H9 (cell line): ENCODE measurements around the gene ULBP3. TPM values are rescaled to one million over a fixed set of nuclear protein-coding genes. Genes with fewer than 3 reads are reported as not detected.
"Not testable (repeated sequence)": the region's sequence is repeated elsewhere in the genome, so short reads cannot be mapped to it uniquely, and the experiment has no call there.

Experiments
- DNase-seq: peaks from one replicate; pipeline ENCODE4 v3.0.0-alpha.2; 2017
- H2AFZ ChIP-seq: one replicate; pipeline ENCODE4 v1.6.1; 2013; ENCODE audit warnings: mild to moderate bottlenecking, low read length, control low read depth, moderate library complexity
- H2AK5ac ChIP-seq: 2 replicates; pipeline ENCODE4 v1.6.1; 2013; ENCODE audit warnings: low read length, control low read depth, mixed read lengths; ENCODE audit not compliant: insufficient read length
- H2BK120ac ChIP-seq: one replicate; pipeline ENCODE4 v1.6.1; 2013; ENCODE audit warnings: low read depth, mild to moderate bottlenecking, low read length, control low read depth, inconsistent platforms; ENCODE audit not compliant: poor library complexity, severe bottlenecking
- H2BK12ac ChIP-seq: 2 replicates; pipeline ENCODE4 v1.6.1; 2013; ENCODE audit warnings: low read length, control low read depth, mixed read lengths, low read depth; ENCODE audit not compliant: insufficient read length
- H2BK15ac ChIP-seq: 2 replicates; pipeline ENCODE4 v1.6.1; 2013; ENCODE audit warnings: low read depth, low read length, control low read depth
- H2BK20ac ChIP-seq: one replicate; pipeline ENCODE4 v1.6.1; 2013; ENCODE audit warnings: low read depth, mild to moderate bottlenecking, low read length, control low read depth, inconsistent platforms; ENCODE audit not compliant: poor library complexity, severe bottlenecking
- H2BK5ac ChIP-seq: 2 replicates; pipeline ENCODE4 v1.6.1; 2013; ENCODE audit warnings: low read length, control low read depth, mixed read lengths; ENCODE audit not compliant: insufficient read length
- H3K14ac ChIP-seq: 2 replicates; pipeline ENCODE4 v1.6.1; 2013; ENCODE audit warnings: low read length, control low read depth; ENCODE audit not compliant: insufficient read depth
- H3K18ac ChIP-seq: 2 replicates; pipeline ENCODE4 v1.6.1; 2013; ENCODE audit warnings: low read depth, mild to moderate bottlenecking, mixed read lengths, low read length, control low read depth; ENCODE audit not compliant: insufficient read length
- H3K23ac ChIP-seq: 2 replicates; pipeline ENCODE4 v1.6.1; 2013; ENCODE audit warnings: low read length, control low read depth, mixed read lengths, low read depth; ENCODE audit not compliant: insufficient read length
- H3K23me2 ChIP-seq: 2 replicates; pipeline ENCODE4 v1.6.1; 2013; ENCODE audit warnings: low read depth, mild to moderate bottlenecking, mixed read lengths, low read length, control low read depth; ENCODE audit not compliant: insufficient read length, poor library complexity, severe bottlenecking
- H3K27ac ChIP-seq: 2 replicates; pipeline ENCODE4 v1.5.1; 2013; ENCODE audit warnings: low read length, control low read depth, mixed read lengths, low read depth; ENCODE audit not compliant: insufficient read length
- H3K27me3 ChIP-seq: 2 replicates; pipeline ENCODE4 v1.6.1; 2013; ENCODE audit warnings: low read length, control low read depth, inconsistent platforms; ENCODE audit not compliant: insufficient read depth
- H3K4ac ChIP-seq: 2 replicates; pipeline ENCODE4 v1.6.1; 2013; ENCODE audit warnings: low read depth, mild to moderate bottlenecking, control low read depth, inconsistent platforms, low read length, moderate library complexity
- H3K4me1 ChIP-seq: 2 replicates; pipeline ENCODE4 v1.6.1; 2013; ENCODE audit warnings: low read length, control low read depth, inconsistent platforms; ENCODE audit not compliant: insufficient read depth
- H3K4me2 ChIP-seq: 2 replicates; pipeline ENCODE4 v1.6.1; 2013; ENCODE audit warnings: low read length, control low read depth, mixed read lengths; ENCODE audit not compliant: insufficient read length, insufficient read depth
- H3K56ac ChIP-seq: 2 replicates; pipeline ENCODE4 v1.6.1; 2013; ENCODE audit warnings: low read depth, mild to moderate bottlenecking, mixed read lengths, low read length, control low read depth; ENCODE audit not compliant: insufficient read length
- H3K79me1 ChIP-seq: 2 replicates; pipeline ENCODE4 v1.6.1; 2013; ENCODE audit warnings: low read depth, mild to moderate bottlenecking, moderate library complexity, low read length, control low read depth, inconsistent platforms; ENCODE audit not compliant: insufficient read depth, poor library complexity, severe bottlenecking
- H3K79me2 ChIP-seq: 2 replicates; pipeline ENCODE4 v1.6.1; 2013; ENCODE audit warnings: low read length, control low read depth, inconsistent platforms; ENCODE audit not compliant: insufficient read depth
- H3K9ac ChIP-seq: 2 replicates; pipeline ENCODE4 v1.6.1; 2013; ENCODE audit warnings: low read length, control low read depth, mixed read lengths; ENCODE audit not compliant: insufficient read length; ENCODE audit errors: extremely low read depth
- H3K9me3 ChIP-seq: one replicate; pipeline ENCODE4 v1.6.1; 2013; ENCODE audit warnings: low read depth, low read length, inconsistent platforms; ENCODE audit not compliant: control insufficient read depth
- H3T11ph ChIP-seq: one replicate; pipeline ENCODE4 v1.6.1; 2013; ENCODE audit warnings: mild to moderate bottlenecking, low read length, control low read depth, inconsistent platforms
- H4K20me1 ChIP-seq: one replicate; pipeline ENCODE4 v1.6.1; 2013; ENCODE audit not compliant: control insufficient read depth, insufficient read length, insufficient read depth
- H4K5ac ChIP-seq: 2 replicates; pipeline ENCODE4 v1.6.1; 2013; ENCODE audit warnings: low read depth, mild to moderate bottlenecking, mixed read lengths, low read length, control low read depth; ENCODE audit not compliant: insufficient read length
- H4K8ac ChIP-seq: replicated peaks from 2 replicates; pipeline ENCODE4 v1.6.1; 2013; ENCODE audit warnings: low read length, control low read depth, mixed read lengths, low read depth; ENCODE audit not compliant: insufficient read length
- H4K91ac ChIP-seq: 2 replicates; pipeline ENCODE4 v1.6.1; 2013; ENCODE audit warnings: low read depth, mild to moderate bottlenecking, moderate library complexity, mixed read lengths, low read length, control low read depth; ENCODE audit not compliant: insufficient read length
- H3K27ac Mint-ChIP-seq, 3 experiments: 2 replicates in 2 of 3; 3 replicates in 1 of 3; pipeline ENCODE4 v1.8.0; 2020 to 2021; ENCODE audit warnings: mixed read lengths in 3 of 3, mild to moderate bottlenecking in 1 of 3, moderate library complexity in 1 of 3
- H3K27me3 Mint-ChIP-seq: 2 replicates; pipeline ENCODE4 v1.8.0; 2021; ENCODE audit warnings: low read depth, mild to moderate bottlenecking, moderate library complexity, mixed read lengths
- H3K36me3 Mint-ChIP-seq, 3 experiments: 2 replicates in 2 of 3; 3 replicates in 1 of 3; pipeline ENCODE4 v1.8.0; 2020 to 2021; ENCODE audit warnings: low read depth in 3 of 3, mixed read lengths in 3 of 3; ENCODE audit not compliant: insufficient read depth in 1 of 3
- H3K4me1 Mint-ChIP-seq, 2 experiments: 2 replicates each; pipeline ENCODE4 v1.8.0; 2020; ENCODE audit warnings: mixed read lengths in 2 of 2
- H3K4me3 Mint-ChIP-seq, 2 experiments: 2 replicates in 1 of 2; 3 replicates in 1 of 2; pipeline ENCODE4 v1.8.0; 2020 to 2021; ENCODE audit warnings: mild to moderate bottlenecking in 2 of 2, mixed read lengths in 2 of 2, moderate library complexity in 1 of 2
- H3K9me3 Mint-ChIP-seq, 2 experiments: 2 replicates in 1 of 2; 3 replicates in 1 of 2; pipeline ENCODE4 v1.8.0; 2020; ENCODE audit warnings: mild to moderate bottlenecking in 2 of 2, mixed read lengths in 2 of 2, moderate library complexity in 1 of 2
- WGBS: extraction: QIAGEN DNeasy Blood & Tissue Kit; methylation state at CpG from one replicate; pipeline ENCODE4 v1.1.7; 2013; ENCODE audit warnings: missing lambda C conversion rate, low lambda C conversion rate, mixed read lengths; ENCODE audit not compliant: insufficient read length; ENCODE audit errors: extremely low coverage; 5-methylcytosine and 5-hydroxymethylcytosine counted together
- total RNA-seq: library from RNA; stranded (reverse); gene quantifications from 2 replicates; pipeline ENCODE4 v1.2.1, GENCODE V29; 2021

Gene ULBP3
- total RNA-seq, 1 experiment from 2014 or later = 5.8 TPM

DNA sequence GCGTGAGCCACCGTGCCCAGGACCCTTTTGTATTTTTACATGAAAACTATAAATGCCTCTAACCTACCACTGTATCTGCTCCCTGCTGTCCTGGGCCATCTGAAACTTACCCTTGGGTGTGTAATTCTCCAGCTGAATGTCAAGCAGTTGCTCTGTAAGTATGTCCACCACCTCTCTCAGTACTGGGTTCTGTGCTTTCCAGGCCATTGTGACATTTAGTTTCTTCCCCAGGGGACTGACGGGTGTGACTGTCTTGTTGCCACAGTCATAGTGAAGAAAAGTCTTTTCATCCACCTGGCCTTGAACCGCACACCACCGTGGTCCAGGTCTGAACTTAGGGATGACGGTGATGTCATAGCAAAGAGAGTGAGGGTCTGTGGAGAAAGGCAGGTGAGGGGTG lies 47.1 kb downstream of the ULBP3 start:
- H3K23ac ChIP-seq, H3K4me1 ChIP-seq, H3K18ac ChIP-seq, H4K8ac ChIP-seq, H3K27ac Mint-ChIP-seq, H3K4ac ChIP-seq, DNase-seq, H3K56ac ChIP-seq, H3K9me3 ChIP-seq, H2BK15ac ChIP-seq, H3K79me2 ChIP-seq, H2BK120ac ChIP-seq, H3K9ac ChIP-seq, H3K14ac ChIP-seq, H3K27me3 ChIP-seq, H3K23me2 ChIP-seq, H4K20me1 ChIP-seq, H3K27ac ChIP-seq, H2BK12ac ChIP-seq, H2BK5ac ChIP-seq, H3K4me3 Mint-ChIP-seq, H4K5ac ChIP-seq, H3K4me2 ChIP-seq, H3K79me1 ChIP-seq, H2BK20ac ChIP-seq, H3K4me1 Mint-ChIP-seq, H3K36me3 Mint-ChIP-seq, H4K91ac ChIP-seq, H2AFZ ChIP-seq, H3T11ph ChIP-seq, H3K9me3 Mint-ChIP-seq, H2AK5ac ChIP-seq: not testable (repeated sequence)
- no CpG with 5 or more reads among the region's 6 CpGs for WGBS
- H3K27me3 Mint-ChIP-seq = peaks cover 46% of the 10 kb centered on the region
